ENCODE data around the gene AQP12B. TPM values are rescaled to one million over a fixed set of nuclear protein-coding genes. Genes with fewer than 3 reads are reported as not detected.

Gene AQP12B
- total RNA-seq, 1 donor from 2014 or later: not detected

DNA sequence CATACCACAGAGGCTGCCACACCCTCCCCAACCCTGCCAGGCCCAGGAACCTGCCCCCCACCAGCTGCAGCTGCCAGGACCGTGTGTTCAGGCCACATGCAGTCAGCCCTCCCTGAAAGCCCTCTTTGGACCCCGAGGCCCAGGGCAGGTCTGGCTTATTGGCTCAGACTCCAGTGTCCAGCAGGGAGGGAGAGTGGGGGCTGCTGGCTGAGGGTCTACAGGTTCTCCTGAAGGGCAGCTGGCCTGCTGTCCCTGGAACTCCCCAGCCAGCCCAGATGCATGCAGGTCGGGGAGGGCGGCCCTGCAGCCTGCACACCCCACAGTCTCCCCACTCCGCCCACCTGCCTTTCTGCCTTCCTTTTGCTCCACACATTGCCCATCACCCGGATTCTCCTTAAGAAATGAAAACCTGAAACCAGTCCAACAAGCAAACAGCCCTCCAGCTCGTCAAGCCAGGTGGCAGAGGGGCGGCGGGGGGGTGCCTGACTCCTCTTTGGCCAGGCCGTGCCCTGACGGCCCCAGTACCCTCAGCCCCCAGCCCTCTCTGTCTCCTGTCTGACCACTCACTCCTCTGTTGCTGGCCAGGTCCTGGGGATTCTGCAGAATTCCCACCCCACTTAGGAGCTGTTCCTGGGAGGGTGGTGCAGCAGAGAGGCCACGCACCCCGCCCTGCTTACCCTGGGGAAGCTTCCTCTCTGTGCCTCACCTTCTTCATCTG lies 39.4 kb downstream of the AQP12B start:
- H3K9me3 Mint-ChIP-seq: no peaks in the 10 kb centered on the region
- H3K36me3 Mint-ChIP-seq (ENCODE audit: low read depth): no peaks in the 10 kb centered on the region
- DNase-seq (ENCODE audit: low spot score): no peak
- no peak overlapping the region for H3K4me3 Mint-ChIP-seq (ENCODE audit: low read depth)
- peaks cover 3% of the 10 kb centered on the region for H3K4me1 Mint-ChIP-seq (ENCODE audit: low read depth)
- intact Hi-C loops (cut with micrococcal nuclease): no loop called here
- no peaks in the 10 kb centered on the region for H3K27me3 Mint-ChIP-seq (ENCODE audit: low read depth)
- no peak overlapping the region for H3K27ac Mint-ChIP-seq

GRCh38 chr2:240642806-240643092 lies 39.9 kb downstream of the AQP12B start:
- no peak for DNase-seq (ENCODE audit: low spot score)
- H3K36me3 Mint-ChIP-seq (ENCODE audit: low read depth): no peaks in the 10 kb centered on the region
- H3K4me1 Mint-ChIP-seq (ENCODE audit: low read depth): peaks cover 3% of the 10 kb centered on the region
- no peaks in the 10 kb centered on the region for H3K27me3 Mint-ChIP-seq (ENCODE audit: low read depth)
- H3K4me3 Mint-ChIP-seq (ENCODE audit: low read depth): no peak overlapping the region
- intact Hi-C loops (cut with micrococcal nuclease): no loop called here
- H3K9me3 Mint-ChIP-seq: no peaks in the 10 kb centered on the region
- H3K27ac Mint-ChIP-seq: no peak overlapping the region

DNA sequence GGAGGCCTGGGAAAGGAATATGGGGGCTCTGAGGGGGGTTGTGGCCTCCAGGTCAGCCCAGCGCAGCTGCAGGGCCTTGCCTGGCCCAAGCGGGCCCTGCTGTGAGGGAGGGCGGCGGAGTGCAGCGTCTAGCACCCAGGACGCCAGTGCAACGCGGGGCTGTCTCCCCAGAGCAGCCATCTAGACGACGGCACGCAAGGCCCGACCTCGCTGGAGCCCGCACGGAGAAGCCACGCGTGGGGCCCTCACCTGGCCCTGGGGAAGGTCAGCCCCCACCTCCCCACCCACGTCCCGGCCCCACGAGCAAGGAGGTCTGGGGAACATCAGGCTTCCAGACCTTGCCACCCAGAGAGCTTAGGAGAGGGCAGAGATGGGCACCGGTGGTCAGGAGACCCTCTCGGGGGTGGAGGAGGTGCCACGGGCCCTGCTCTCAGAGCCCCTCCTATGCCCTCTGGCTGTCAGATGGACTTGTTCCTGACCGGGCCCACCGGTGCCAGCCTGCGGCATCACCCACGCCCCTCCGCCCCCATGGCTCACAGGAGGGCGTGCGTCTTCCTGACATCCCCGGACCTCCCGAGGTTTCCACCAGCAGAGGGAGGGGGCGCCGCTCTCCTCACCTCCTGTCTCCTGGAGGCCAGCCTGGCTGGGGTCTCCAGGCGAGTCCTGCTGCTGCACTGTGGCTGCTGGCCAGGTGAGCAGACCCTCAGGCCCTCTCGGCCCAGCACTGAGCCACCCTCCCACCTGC lies 40.5 kb downstream of the AQP12B start:
- Mint-ChIP-seq H3K27ac (no peak overlapping the region), H3K4me3 (ENCODE audit: low read depth) (no peak overlapping the region), H3K27me3 (ENCODE audit: low read depth) (no peaks in the 10 kb centered on the region), H3K4me1 (ENCODE audit: low read depth) (peaks cover 3% of the 10 kb centered on the region), H3K9me3 (no peaks in the 10 kb centered on the region), H3K36me3 (ENCODE audit: low read depth) (no peaks in the 10 kb centered on the region)
- intact Hi-C loops (cut with micrococcal nuclease): no loop called here
- no peak for DNase-seq (ENCODE audit: low spot score)

GRCh38 chr2:240640939-240641338 lies 41.7 kb downstream of the AQP12B start:
- Mint-ChIP-seq H3K9me3 (no peaks in the 10 kb centered on the region), H3K4me1 (ENCODE audit: low read depth) (peaks cover under 1% of the 10 kb centered on the region), H3K36me3 (ENCODE audit: low read depth) (no peaks in the 10 kb centered on the region), H3K27ac (no peak overlapping the region), H3K27me3 (ENCODE audit: low read depth) (no peaks in the 10 kb centered on the region), H3K4me3 (ENCODE audit: low read depth) (no peak overlapping the region)
- intact Hi-C loops (cut with micrococcal nuclease): no loop called here
- peak; percentile 7 for DNase-seq (ENCODE audit: low spot score)

- H3K27me3 Mint-ChIP-seq (ENCODE audit: low read depth): no peaks in the 10 kb centered on the region
- intact Hi-C loops (cut with micrococcal nuclease): no loop called here
- no peak overlapping the region for H3K27ac Mint-ChIP-seq
- H3K36me3 Mint-ChIP-seq (ENCODE audit: low read depth): peaks cover 5% of the 10 kb centered on the region
- no peaks in the 10 kb centered on the region for H3K4me1 Mint-ChIP-seq (ENCODE audit: low read depth)
- DNase-seq (ENCODE audit: low spot score): no peak
- peaks cover 5% of the 10 kb centered on the region for H3K9me3 Mint-ChIP-seq
- no peak overlapping the region for H3K4me3 Mint-ChIP-seq (ENCODE audit: low read depth)
Observed at GRCh38 chr2:240639566-240639965, 43.1 kb downstream of the AQP12B start.

GRCh38 chr2:240638512-240639160 lies 44.0 kb downstream of the AQP12B start:
- no peak for DNase-seq (ENCODE audit: low spot score)
- H3K4me1 Mint-ChIP-seq (ENCODE audit: low read depth): no peaks in the 10 kb centered on the region
- H3K27me3 Mint-ChIP-seq (ENCODE audit: low read depth): no peaks in the 10 kb centered on the region
- H3K36me3 Mint-ChIP-seq (ENCODE audit: low read depth): peaks cover 14% of the 10 kb centered on the region
- H3K9me3 Mint-ChIP-seq: peaks cover 14% of the 10 kb centered on the region
- no peak overlapping the region for H3K4me3 Mint-ChIP-seq (ENCODE audit: low read depth)
- intact Hi-C loops (cut with micrococcal nuclease): no loop called here
- no peak overlapping the region for H3K27ac Mint-ChIP-seq

GRCh38 chr2:240637901-240638345 lies 44.8 kb downstream of the AQP12B start:
- peaks cover 21% of the 10 kb centered on the region for H3K9me3 Mint-ChIP-seq
- H3K27me3 Mint-ChIP-seq (ENCODE audit: low read depth): no peaks in the 10 kb centered on the region
- no peak for DNase-seq (ENCODE audit: low spot score)
- intact Hi-C loops (cut with micrococcal nuclease): no loop called here
- no peak overlapping the region for H3K27ac Mint-ChIP-seq
- peaks cover 21% of the 10 kb centered on the region for H3K36me3 Mint-ChIP-seq (ENCODE audit: low read depth)
- H3K4me1 Mint-ChIP-seq (ENCODE audit: low read depth): no peaks in the 10 kb centered on the region
- no peak overlapping the region for H3K4me3 Mint-ChIP-seq (ENCODE audit: low read depth)

DNA sequence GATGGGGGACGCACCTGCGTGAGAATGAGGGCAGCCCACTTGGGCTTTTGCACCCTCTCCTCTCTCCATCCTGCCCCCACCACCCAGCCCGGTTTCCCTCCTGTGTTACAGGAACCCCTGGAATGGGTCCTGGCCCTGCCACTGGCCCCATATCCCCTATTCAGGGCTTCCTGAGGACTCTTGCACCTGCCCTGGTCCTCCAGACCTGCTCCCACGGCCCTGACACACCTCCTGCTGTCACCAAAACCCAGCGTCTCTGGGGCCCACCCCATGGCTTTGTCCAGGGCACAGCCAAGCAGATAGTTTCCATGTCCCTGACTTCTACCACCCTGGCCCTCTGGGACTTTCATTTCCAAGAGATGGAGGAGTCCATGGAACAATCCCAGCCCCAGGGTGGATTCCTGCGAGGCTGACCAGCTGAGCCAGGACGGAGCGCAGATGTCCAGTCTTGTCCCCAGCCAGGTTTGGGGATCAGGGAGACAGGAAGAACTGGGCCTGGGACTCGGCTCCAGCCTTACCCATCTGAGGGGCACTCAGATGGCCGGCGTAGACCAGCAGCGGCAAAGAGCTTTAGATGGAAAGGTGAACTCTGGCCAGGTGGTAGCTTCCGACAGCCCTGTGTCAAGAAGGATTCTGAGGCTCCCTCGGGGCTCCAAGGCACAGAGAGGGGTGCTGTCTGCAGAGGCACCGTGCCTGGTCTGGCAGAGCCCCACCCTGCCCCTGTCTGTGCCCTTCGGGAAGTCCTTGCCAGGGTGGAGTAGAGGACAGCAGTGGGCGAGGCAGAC lies 45.4 kb downstream of the AQP12B start:
- Mint-ChIP-seq H3K4me1 (ENCODE audit: low read depth) (no peaks in the 10 kb centered on the region), H3K9me3 (peaks cover 27% of the 10 kb centered on the region), H3K27me3 (ENCODE audit: low read depth) (no peaks in the 10 kb centered on the region), H3K36me3 (ENCODE audit: low read depth) (peaks cover 27% of the 10 kb centered on the region), H3K4me3 (ENCODE audit: low read depth) (no peak overlapping the region), H3K27ac (no peak overlapping the region)
- intact Hi-C loops (cut with micrococcal nuclease): no loop called here
- DNase-seq (ENCODE audit: low spot score): no peak

- intact Hi-C loops (cut with micrococcal nuclease): no loop called here
- H3K4me3 Mint-ChIP-seq (ENCODE audit: low read depth): no peak overlapping the region
Observed at GRCh38 chr2:240636563-240637115, 46.0 kb downstream of the AQP12B start.

GRCh38 chr2:240635998-240636547 lies 46.6 kb downstream of the AQP12B start:
- peaks cover 31% of the 10 kb centered on the region for H3K9me3 Mint-ChIP-seq
- H3K27me3 Mint-ChIP-seq (ENCODE audit: low read depth): no peaks in the 10 kb centered on the region
- no peak overlapping the region for H3K27ac Mint-ChIP-seq

More at GRCh38 chr2:240636563-240637115, 46.0 kb downstream of the AQP12B start:
- H3K27ac Mint-ChIP-seq: no peak overlapping the region
- H3K27me3 Mint-ChIP-seq (ENCODE audit: low read depth): no peaks in the 10 kb centered on the region
- H3K4me1 Mint-ChIP-seq (ENCODE audit: low read depth): no peaks in the 10 kb centered on the region
- peaks cover 31% of the 10 kb centered on the region for H3K9me3 Mint-ChIP-seq
- peaks cover 34% of the 10 kb centered on the region for H3K36me3 Mint-ChIP-seq (ENCODE audit: low read depth)
- DNase-seq (ENCODE audit: low spot score): no peak

DNA sequence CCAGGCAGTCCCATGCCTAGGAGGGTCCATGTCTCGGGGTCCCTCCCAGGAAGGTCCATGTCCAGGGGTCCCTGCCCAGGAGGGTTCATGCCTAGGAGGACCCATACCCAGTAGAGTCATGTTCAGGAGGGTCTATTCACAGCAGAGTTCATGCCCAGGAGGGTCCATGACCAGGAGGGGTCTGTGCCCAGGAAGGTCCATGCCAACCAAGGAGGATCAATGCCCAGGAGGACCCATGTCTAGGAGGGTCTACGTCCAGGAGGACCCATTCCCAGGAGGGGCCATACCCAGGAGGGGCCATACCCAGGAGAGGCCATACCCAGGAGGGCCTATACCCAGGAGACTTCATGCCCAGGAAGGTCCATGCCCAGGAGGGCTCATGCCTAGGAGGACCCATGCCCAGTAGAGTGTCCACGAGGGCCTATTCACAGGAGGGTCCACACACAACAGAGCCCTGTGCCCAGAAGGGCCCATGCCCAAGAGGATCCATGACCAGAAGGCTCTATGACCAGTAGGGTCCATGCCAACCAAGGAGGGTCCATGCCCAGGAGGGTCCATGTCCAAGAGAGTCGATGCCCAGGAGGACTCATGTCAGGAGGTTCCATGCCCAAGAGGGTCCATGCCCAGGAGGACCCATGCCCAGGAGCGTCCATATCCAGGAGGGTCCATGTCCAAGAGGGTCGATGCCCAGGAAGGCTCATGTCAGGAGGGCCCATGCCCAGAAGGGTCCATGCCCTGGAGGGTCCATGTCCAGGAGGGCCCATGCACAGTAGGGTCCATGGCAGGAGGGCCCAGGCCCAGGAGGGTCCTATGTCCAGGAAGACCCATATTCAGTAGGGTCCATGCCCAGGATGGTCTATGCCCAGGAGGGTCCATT lies 47.3 kb downstream of the AQP12B start:
- Mint-ChIP-seq H3K4me1 (ENCODE audit: low read depth) (no peaks in the 10 kb centered on the region), H3K9me3 (peaks cover 31% of the 10 kb centered on the region), H3K27me3 (ENCODE audit: low read depth) (no peaks in the 10 kb centered on the region), H3K27ac (no peak overlapping the region), H3K36me3 (ENCODE audit: low read depth) (peaks cover 36% of the 10 kb centered on the region), H3K4me3 (ENCODE audit: low read depth) (no peak overlapping the region)
- no peak for DNase-seq (ENCODE audit: low spot score)
- intact Hi-C loops (cut with micrococcal nuclease): no loop called here

More at GRCh38 chr2:240635998-240636547, 46.6 kb downstream of the AQP12B start:
- no peaks in the 10 kb centered on the region for H3K4me1 Mint-ChIP-seq (ENCODE audit: low read depth)
- peaks cover 36% of the 10 kb centered on the region for H3K36me3 Mint-ChIP-seq (ENCODE audit: low read depth)
- DNase-seq (ENCODE audit: low spot score): no peak
- intact Hi-C loops (cut with micrococcal nuclease): no loop called here
- no peak overlapping the region for H3K4me3 Mint-ChIP-seq (ENCODE audit: low read depth)

All from activated T-helper 2 cell treated with anti-CD3 and anti-CD28 coated beads, Interferon-gamma antibody, Interleukin-2, Interleukin-4, amounts not matched to agents 10 μg/mL and 5 μg/mL and 100 μg/mL, durations not matched to agents 14 hours and 24 hours and 36 hours (primary cell).